ES-I3 (cell line): ENCODE data around the gene GGNBP2.

Source experiments
- H3K36me3 ChIP-seq: 2 replicates; pipeline ENCODE4 v1.6.1; 2013; ENCODE audit warnings: mild to moderate bottlenecking, low read length, control low read depth, moderate library complexity; ENCODE audit not compliant: insufficient read depth
- H3K4me1 ChIP-seq: 2 replicates; pipeline ENCODE4 v1.6.1; 2013; ENCODE audit warnings: mild to moderate bottlenecking, control low read depth, low read length; ENCODE audit not compliant: insufficient read depth
- H3K9ac ChIP-seq: 2 replicates; pipeline ENCODE4 v1.6.1; 2013; ENCODE audit warnings: low read depth, mild to moderate bottlenecking, low read length, moderate library complexity
- H3K9me3 ChIP-seq: 2 replicates; pipeline ENCODE4 v1.6.1; 2013; ENCODE audit warnings: mild to moderate bottlenecking, low read length, moderate library complexity; ENCODE audit not compliant: control insufficient read depth, insufficient read depth

The GGNBP2 gene

GRCh38 chr17:36611345-36612072, 66.8 kb downstream of the GGNBP2 start:
- Histone ChIP-seq H3K9me3 (no peaks in the 10 kb centered on the region), H3K4me1 (peaks cover 11% of the 10 kb centered on the region; the same call in 1 of the 2 replicates), H3K36me3 (no peaks in the 10 kb centered on the region), H3K9ac (no peak overlapping the region)

- Histone ChIP-seq H3K9me3 (no peaks in the 10 kb centered on the region), H3K36me3 (no peaks in the 10 kb centered on the region), H3K4me1 (peaks cover 11% of the 10 kb centered on the region; the same call in 1 of the 2 replicates), H3K9ac (no peak overlapping the region)
Observed at GRCh38 chr17:36612323-36612722, 67.6 kb downstream of the GGNBP2 start.

GRCh38 chr17:36613155-36613554, 68.4 kb downstream of the GGNBP2 start:
- Histone ChIP-seq H3K4me1 (peaks cover 11% of the 10 kb centered on the region; the same call in 1 of the 2 replicates), H3K9me3 (no peaks in the 10 kb centered on the region), H3K36me3 (no peaks in the 10 kb centered on the region), H3K9ac (no peak overlapping the region)

GRCh38 chr17:36614081-36614480, 69.4 kb downstream of the GGNBP2 start:
- H3K36me3 ChIP-seq, result no peaks in the 10 kb centered on the region
- peaks cover 11% of the 10 kb centered on the region; the same call in 1 of the 2 replicates for H3K4me1 ChIP-seq
- H3K9me3 ChIP-seq, result no peaks in the 10 kb centered on the region
- H3K9ac ChIP-seq, result no peak overlapping the region

GRCh38 chr17:36614933-36615332, 70.2 kb downstream of the GGNBP2 start:
- no peaks in the 10 kb centered on the region for H3K9me3 ChIP-seq
- no peaks in the 10 kb centered on the region for H3K36me3 ChIP-seq
- peaks cover 11% of the 10 kb centered on the region; the same call in 1 of the 2 replicates for H3K4me1 ChIP-seq
- H3K9ac ChIP-seq, result no peak overlapping the region

GRCh38 chr17:36616061-36617029, 71.6 kb downstream of the GGNBP2 start:
- H3K36me3 ChIP-seq, result no peaks in the 10 kb centered on the region
- no peak overlapping the region for H3K9ac ChIP-seq
- H3K9me3 ChIP-seq, result no peaks in the 10 kb centered on the region

GRCh38 chr17:36617773-36618172, 73.1 kb downstream of the GGNBP2 start:
- H3K9ac ChIP-seq, result no peak overlapping the region
- H3K9me3 ChIP-seq, result no peaks in the 10 kb centered on the region
- H3K4me1 ChIP-seq, result peaks cover 11% of the 10 kb centered on the region; the same call in 1 of the 2 replicates
- H3K36me3 ChIP-seq, result no peaks in the 10 kb centered on the region

More at GRCh38 chr17:36616061-36617029, 71.6 kb downstream of the GGNBP2 start:
- H3K4me1 ChIP-seq, result peaks cover 11% of the 10 kb centered on the region; the same call in 1 of the 2 replicates

GRCh38 chr17:36623281-36623680, 78.6 kb downstream of the GGNBP2 start:
- Histone ChIP-seq H3K9me3 (no peaks in the 10 kb centered on the region), H3K9ac (no peak overlapping the region), H3K4me1 (no peaks in the 10 kb centered on the region), H3K36me3 (no peaks in the 10 kb centered on the region)

- H3K9me3 ChIP-seq, result no peaks in the 10 kb centered on the region
- H3K9ac ChIP-seq, result no peak overlapping the region
- H3K4me1 ChIP-seq, result no peaks in the 10 kb centered on the region
- no peaks in the 10 kb centered on the region for H3K36me3 ChIP-seq
Observed at GRCh38 chr17:36625188-36625587, 80.5 kb downstream of the GGNBP2 start.

- Histone ChIP-seq H3K4me1 (no peaks in the 10 kb centered on the region), H3K9ac (no peak overlapping the region), H3K36me3 (no peaks in the 10 kb centered on the region), H3K9me3 (no peaks in the 10 kb centered on the region)
Observed at GRCh38 chr17:36627101-36627500, 82.4 kb downstream of the GGNBP2 start.

- H3K9me3 ChIP-seq, result no peaks in the 10 kb centered on the region
- no peaks in the 10 kb centered on the region for H3K36me3 ChIP-seq
- peaks cover 9% of the 10 kb centered on the region; the same call in 1 of the 2 replicates for H3K4me1 ChIP-seq
- H3K9ac ChIP-seq, result no peak overlapping the region
Observed at GRCh38 chr17:36628576-36628975, 83.9 kb downstream of the GGNBP2 start.

- H3K9ac ChIP-seq, result no peak overlapping the region
- no peaks in the 10 kb centered on the region for H3K9me3 ChIP-seq
- peaks cover 9% of the 10 kb centered on the region; the same call in 1 of the 2 replicates for H3K4me1 ChIP-seq
- no peaks in the 10 kb centered on the region for H3K36me3 ChIP-seq
Observed at GRCh38 chr17:36629252-36629847, 84.6 kb downstream of the GGNBP2 start.

- H3K9ac ChIP-seq, result no peak overlapping the region
- no peaks in the 10 kb centered on the region for H3K36me3 ChIP-seq
- no peaks in the 10 kb centered on the region for H3K9me3 ChIP-seq
Observed at GRCh38 chr17:36629970-36630502, 85.3 kb downstream of the GGNBP2 start.

GRCh38 chr17:36631022-36631421, 86.3 kb downstream of the GGNBP2 start:
- no peaks in the 10 kb centered on the region for H3K36me3 ChIP-seq
- peaks cover 9% of the 10 kb centered on the region; the same call in 1 of the 2 replicates for H3K4me1 ChIP-seq
- no peak overlapping the region for H3K9ac ChIP-seq
- H3K9me3 ChIP-seq, result no peaks in the 10 kb centered on the region

More at GRCh38 chr17:36629970-36630502, 85.3 kb downstream of the GGNBP2 start:
- peaks cover 9% of the 10 kb centered on the region; the same call in 1 of the 2 replicates for H3K4me1 ChIP-seq
